ENCODE results near the gene CD22. TPM values are rescaled to one million over a fixed set of nuclear protein-coding genes. Genes with fewer than 3 reads are reported as not detected.

CD22 gene
- total and polyA plus RNA-seq, 2 of the 4 experiments (the other 2 are of a cell fraction), result 0.18 to 0.22 TPM

- no peak overlapping the region for H3K27ac ChIP-seq (ENCODE audit: insufficient read depth, low read length)
- no peak overlapping the region for H2BK20ac ChIP-seq (ENCODE audit: low read depth, low read length)
- H2AK5ac ChIP-seq (ENCODE audit: low read depth, low read length), result no peak overlapping the region
- H3K9me3 ChIP-seq (ENCODE audit: control insufficient read depth, insufficient read depth, low read length), result no peaks in the 10 kb centered on the region
- no peak overlapping the region for H3K4me3 ChIP-seq (ENCODE audit: insufficient read depth, low read depth, low read length)
- no peak overlapping the region for H4K91ac ChIP-seq (ENCODE audit: insufficient read depth, low read depth, low read length)
- ChIA-PET CTCF (no interaction called here), POLR2A (ENCODE audit: unreplicated experiment) (no interaction called here)
- no peak overlapping the region for H3K23ac ChIP-seq (ENCODE audit: low read depth, low read length)
- no TSS peak for BruUV-seq (replicated peaks)
- H3K18ac ChIP-seq (ENCODE audit: low read depth, low read length), result no peak overlapping the region
- no peaks in the 10 kb centered on the region for H3K79me1 ChIP-seq (ENCODE audit: low read depth in 1 of 2, low read length in 2 of 2)
- in situ Hi-C loops (cut with MboI; ENCODE audit: low sequenced_read_pairs) (no loop called here), intact Hi-C loops (cut with micrococcal nuclease) (no loop called here), dilution Hi-C loops (cut with HindIII; ENCODE audit: low sequenced_read_pairs, unreplicated experiment) (no loop called here)
- H2BK120ac ChIP-seq (ENCODE audit: low read depth, low read length), result no peak overlapping the region
- no peak overlapping the region for H3K9ac ChIP-seq (ENCODE audit: low read depth, low read length)
- H3K4me2 ChIP-seq (ENCODE audit: low read depth, low read length), result no peak overlapping the region
- no peak for TF ChIP-seq NFE2L2 (IDR thresholded peaks at IDR 0.05; ENCODE audit: low read depth, low read length)
- no peak for TF ChIP-seq ELK1 (IDR thresholded peaks at IDR 0.05; ENCODE audit: borderline replicate concordance, low read depth, low read length)
- TF ChIP-seq CEBPB (IDR thresholded peaks at IDR 0.05; ENCODE audit: low read depth, low read length), result no peak
- TF ChIP-seq MAFK (IDR thresholded peaks at IDR 0.05; ENCODE audit: low read depth, low read length), result no peak
- TF ChIP-seq MAZ (IDR thresholded peaks at IDR 0.05; ENCODE audit: borderline replicate concordance, low read depth, low read length), result no peak
- TF ChIP-seq CHD1 (IDR thresholded peaks at IDR 0.05; ENCODE audit: low read depth, low read length), result no peak
- no peak for TF ChIP-seq BHLHE40 (IDR thresholded peaks at IDR 0.05; ENCODE audit: low read depth, low read length)
- TF ChIP-seq MXI1 (IDR thresholded peaks at IDR 0.05; ENCODE audit: borderline replicate concordance, low read depth, low read length), result no peak
- TF ChIP-seq POLR2A (IDR thresholded peaks at IDR 0.05; ENCODE audit: low read depth, low read length), result no peak
- no peak for TF ChIP-seq SMC3 (IDR thresholded peaks at IDR 0.05; ENCODE audit: low read depth, low read length)
- no peak for TF ChIP-seq CTCF (conservative IDR thresholded peaks at IDR 0.05; ENCODE audit: low read depth, low read length)
- no peak for TF ChIP-seq RCOR1 (IDR thresholded peaks at IDR 0.05; ENCODE audit: insufficient replicate concordance, low read length)
- no peak for TF ChIP-seq RAD21 (IDR thresholded peaks at IDR 0.05; ENCODE audit: low read length)
- no peak for TF ChIP-seq FOS (IDR thresholded peaks at IDR 0.05; ENCODE audit: low read depth, low read length)
- no peak for TF ChIP-seq RFX5 (IDR thresholded peaks at IDR 0.05; ENCODE audit: low read depth, low read length)
- TF ChIP-seq USF2 (IDR thresholded peaks at IDR 0.05; ENCODE audit: low read depth, low read length), result no peak
- DNase-seq (no peak), ATAC-seq (ENCODE audit: low read depth) (no peak)
- 60% methylated on average over 1 of the region's 4 CpGs; no CpG with 5 or more reads in 1 of the 2 experiments for WGBS, 2 experiments (ENCODE audit: extremely low coverage in 2 of 2, insufficient read length in 1 of 2)
- no peak overlapping the region for H2BK15ac ChIP-seq (ENCODE audit: low read depth, low read length)
- no peaks in the 10 kb centered on the region for H3K36me3 ChIP-seq (ENCODE audit: control insufficient read depth, insufficient read depth, low read length)
- H3K27me3 ChIP-seq (ENCODE audit: control insufficient read depth, insufficient read depth, low read length), result peaks cover 8% of the 10 kb centered on the region
- no peaks in the 10 kb centered on the region for H3K4me1 ChIP-seq (ENCODE audit: control insufficient read depth, insufficient read depth, low read length)
- no peak overlapping the region for H3K56ac ChIP-seq (ENCODE audit: extremely low read depth, insufficient read depth, low read length)
- no peaks in the 10 kb centered on the region for H3K9me1 ChIP-seq (ENCODE audit: insufficient read depth, low read length)
- no peak overlapping the region for H3K4ac ChIP-seq (ENCODE audit: low read depth, low read length)
- no peak overlapping the region for H2BK5ac ChIP-seq (ENCODE audit: low read depth, low read length, poor library complexity, severe bottlenecking)
- no peak overlapping the region for H4K8ac ChIP-seq (ENCODE audit: low read depth in 2 of 2, low read length in 2 of 2)
- H4K5ac ChIP-seq (ENCODE audit: low read depth, low read length), result no peak overlapping the region
- no peak overlapping the region for H3K14ac ChIP-seq (replicated peaks; ENCODE audit: low read depth, low read length)
- no peaks in the 10 kb centered on the region for H4K20me1 ChIP-seq (ENCODE audit: insufficient read depth, low read length)
- H2AK9ac ChIP-seq (replicated peaks; ENCODE audit: low read depth, low read length, poor library complexity), result no peak overlapping the region
- no peak overlapping the region for H2AFZ ChIP-seq (replicated peaks; ENCODE audit: low read length, poor library complexity)
Measured at GRCh38 chr19:35365303-35365702, 36.3 kb downstream of the CD22 start.

Measured in IMR-90 (cell line).